A673 (cell line): Measurements from ENCODE around the gene MSH2. TPM values are rescaled to one million over a fixed set of nuclear protein-coding genes. Genes with fewer than 3 reads are reported as not detected.

Source experiments
- BruUV-seq: library from RNA; stranded (reverse); fragments of 400-500 nt; replicated peaks from 2 replicates; lab custom pipeline; 2021; lab: Mats Ljungman, UMichigan
- CTCF ChIA-PET: fragments of 300-600 bp; sonication (Branson Sonifier 250); formaldehyde crosslinking; loops from one replicate; lab custom pipeline; 2022; ENCODE audit warnings: antibody characterized with exemption; lab: Charles Lee
- POLR2A ChIA-PET: fragments of 300-600 bp; sonication (Branson Sonifier 250); formaldehyde crosslinking; loops from one replicate; lab custom pipeline; 2022; ENCODE audit warnings: antibody characterized with exemption; ENCODE audit not compliant: low non-redundant PET; lab: Charles Lee
- DNase-seq: peaks from one replicate; pipeline ENCODE4 v3.0.0-alpha.2; 2015; ENCODE audit warnings: low spot score
- H3K27ac ChIP-seq: fragments of 200-600 bp; sonication (generic); 2 replicates; pipeline ENCODE4 v1.5.1; 2016; ENCODE audit warnings: mixed run types, low read depth, mild to moderate bottlenecking, mixed read lengths, antibody characterized with exemption, low read length; ENCODE audit not compliant: poor library complexity, severe bottlenecking
- H3K27me3 ChIP-seq: fragments of 200-600 bp; sonication (generic); replicated peaks from 2 replicates; pipeline ENCODE4 v1.6.1; 2017; ENCODE audit warnings: mixed run types, low read depth, mild to moderate bottlenecking, mixed read lengths, antibody characterized with exemption, low read length; ENCODE audit not compliant: insufficient read depth, poor library complexity
- H3K36me3 ChIP-seq: fragments of 200-600 bp; sonication (generic); 2 replicates; pipeline ENCODE4 v1.6.1; 2016; ENCODE audit warnings: mixed run types, mild to moderate bottlenecking, mixed read lengths, antibody characterized with exemption, low read length; ENCODE audit not compliant: insufficient read depth, poor library complexity, severe bottlenecking
- H3K4me1 ChIP-seq: fragments of 200-600 bp; sonication (generic); 2 replicates; pipeline ENCODE4 v1.6.1; 2017; ENCODE audit warnings: mixed run types, mild to moderate bottlenecking, mixed read lengths, antibody characterized with exemption, low read length; ENCODE audit not compliant: insufficient read depth, poor library complexity, severe bottlenecking
- H3K4me3 ChIP-seq: fragments of 200-600 bp; sonication (generic); 2 replicates; pipeline ENCODE4 v1.5.1; 2016; ENCODE audit warnings: low read depth, mixed run types, mild to moderate bottlenecking, mixed read lengths, low read length; ENCODE audit not compliant: poor library complexity, severe bottlenecking
- H3K9me3 ChIP-seq: fragments of 200-600 bp; sonication (generic); 2 replicates; pipeline ENCODE4 v1.6.1; 2016; ENCODE audit warnings: mixed run types, low read depth, mild to moderate bottlenecking, mixed read lengths, antibody characterized with exemption, low read length; ENCODE audit not compliant: poor library complexity, severe bottlenecking
- CTCF ChIP-seq: fragments of 300-800, 200-600 bp; sonication (generic); conservative IDR thresholded peaks from 2 replicates; pipeline ENCODE4 v1.5.1; 2017; ENCODE audit warnings: low read depth, mild to moderate bottlenecking, antibody characterized with exemption, low read length, moderate library complexity, mixed read lengths
- EZH2 ChIP-seq: fragments of 200-600 bp; sonication (generic); IDR thresholded peaks from 2 replicates; pipeline ENCODE4 v1.6.1; 2017; ENCODE audit warnings: borderline replicate concordance, low read depth, mild to moderate bottlenecking, mixed read lengths, antibody characterized with exemption, low read length; ENCODE audit not compliant: poor library complexity, severe bottlenecking
- intact Hi-C: fragments of 100-400 bp; cut with micrococcal nuclease; formaldehyde crosslinking; loops from one replicate; pipeline ENCODE4 v1.10.0; 2022; ENCODE audit not compliant: unreplicated experiment
- total RNA-seq: library from RNA; stranded (reverse); gene quantifications from 2 replicates; pipeline ENCODE4 v1.2.3, GENCODE V29; 2021

Gene MSH2
- total RNA-seq, 1 experiment from 2014 or later: 83.7 TPM

DNA sequence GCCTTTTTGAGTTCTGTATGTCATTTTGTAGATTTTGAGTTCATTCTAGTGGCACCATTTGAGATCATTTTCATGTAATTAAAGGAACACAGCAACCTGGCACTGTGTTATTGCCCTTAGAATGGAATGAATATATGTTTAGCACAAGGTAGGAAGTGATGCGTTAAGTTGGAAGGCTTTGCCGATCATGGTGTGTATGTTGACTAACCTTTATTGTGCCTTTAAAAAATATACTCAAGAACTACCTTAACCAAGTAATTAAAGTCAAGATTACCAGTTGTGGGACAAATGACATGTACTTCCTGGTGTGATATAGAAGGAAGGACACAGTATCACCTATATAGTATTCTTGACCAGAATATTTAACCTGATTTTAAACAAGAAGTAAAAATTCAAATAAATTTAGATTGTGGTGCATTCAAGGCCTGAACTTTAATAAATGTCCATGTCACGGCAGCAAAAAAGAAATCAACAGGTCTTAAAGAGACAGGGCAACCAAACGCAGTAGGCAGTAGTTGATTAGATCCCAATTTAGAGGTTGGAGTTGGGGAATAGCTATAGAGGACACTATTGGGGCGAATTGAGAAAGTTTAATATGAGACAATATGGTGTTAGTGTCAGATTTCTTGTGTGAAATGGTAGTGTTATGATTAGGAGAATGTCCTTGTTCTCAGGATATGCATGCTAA lies 68.6 kb downstream of the MSH2 start:
- POLR2A ChIA-PET: no interaction called here
- Histone ChIP-seq H3K36me3 (peaks cover 27% of the 10 kb centered on the region), H3K27me3 (no peaks in the 10 kb centered on the region), H3K9me3 (no peaks in the 10 kb centered on the region), H3K27ac (no peak overlapping the region), H3K4me1 (no peaks in the 10 kb centered on the region), H3K4me3 (no peak overlapping the region)
- CTCF ChIA-PET: interaction anchor here (0.7 kb wide), 1 partner anchor 296 kb away, joined by 3 read pairs; no protein-coding TSS in a partner anchor
- DNase-seq: no peak
- TF ChIP-seq CTCF (no peak), EZH2 (no peak)
- intact Hi-C loops: no loop called here
- TSS peak; percentile 20 for BruUV-seq

- POLR2A ChIA-PET: no interaction called here
- H3K36me3 ChIP-seq: peaks cover 23% of the 10 kb centered on the region
- intact Hi-C loops: no loop called here
- H3K9me3 ChIP-seq: no peaks in the 10 kb centered on the region
- H3K27me3 ChIP-seq: no peaks in the 10 kb centered on the region
- H3K4me3 ChIP-seq: no peak overlapping the region
- CTCF ChIA-PET: no interaction called here
- TF ChIP-seq EZH2: no peak
- TF ChIP-seq CTCF: no peak
- no peaks in the 10 kb centered on the region for H3K4me1 ChIP-seq
- no peak overlapping the region for H3K27ac ChIP-seq
- no peak for DNase-seq
- BruUV-seq: no TSS peak
Measured at GRCh38 chr2:47479863-47480262, 76.9 kb downstream of the MSH2 start.

DNA sequence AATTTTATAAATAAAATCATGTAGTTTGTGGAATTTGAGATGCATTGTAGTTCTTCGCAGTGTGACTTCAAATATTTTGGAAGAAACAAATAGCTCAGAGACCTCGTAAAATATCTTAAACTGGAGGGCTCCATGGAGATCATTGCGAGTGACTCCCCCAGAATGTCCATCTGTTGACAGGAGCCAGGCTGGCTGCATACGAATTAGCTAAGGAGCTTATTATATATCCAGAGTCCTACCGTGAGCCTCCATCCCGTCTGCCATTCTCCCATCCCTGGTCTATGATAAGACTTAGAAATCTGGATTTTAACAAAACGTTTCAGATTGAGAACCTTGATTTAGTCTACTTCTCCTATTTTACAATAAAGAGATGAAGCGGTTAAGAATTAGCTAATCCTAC lies 80.2 kb downstream of the MSH2 start:
- ChIA-PET CTCF (no interaction called here), POLR2A (no interaction called here)
- intact Hi-C loops: no loop called here
- Histone ChIP-seq H3K4me1 (peaks cover 5% of the 10 kb centered on the region), H3K9me3 (no peaks in the 10 kb centered on the region), H3K36me3 (peaks cover 12% of the 10 kb centered on the region), H3K4me3 (no peak overlapping the region), H3K27me3 (no peaks in the 10 kb centered on the region), H3K27ac (no peak overlapping the region)
- DNase-seq: no peak
- TF ChIP-seq CTCF: no peak
- TF ChIP-seq EZH2: no peak
- BruUV-seq: no TSS peak
